Mesendoderm (in vitro differentiated cells): ENCODE data around the gene CAPN8.

Source experiments
- DNase-seq: peaks from one replicate; pipeline ENCODE4 v3.0.0; 2013
- H2AK5ac ChIP-seq: 2 replicates; pipeline ENCODE4 v1.6.1; 2013; ENCODE audit warnings: low read length, inconsistent platforms
- H2BK120ac ChIP-seq: 2 replicates; pipeline ENCODE4 v1.6.1; 2013; ENCODE audit warnings: low read depth, mild to moderate bottlenecking, low read length, moderate library complexity, mixed read lengths
- H2BK15ac ChIP-seq: replicated peaks from 2 replicates; pipeline ENCODE4 v1.6.1; 2013; ENCODE audit warnings: low read depth, mild to moderate bottlenecking, moderate library complexity
- H2BK5ac ChIP-seq: 2 replicates; pipeline ENCODE4 v1.6.1; 2013; ENCODE audit warnings: low read length, inconsistent platforms
- H3K18ac ChIP-seq: 2 replicates; pipeline ENCODE4 v1.6.1; 2013; ENCODE audit warnings: mild to moderate bottlenecking, low read length, mixed read lengths
- H3K23ac ChIP-seq: one replicate; pipeline ENCODE4 v1.6.1; 2013; ENCODE audit warnings: low read length
- H3K27ac ChIP-seq: 2 replicates; pipeline ENCODE4 v1.5.1; 2013; ENCODE audit warnings: low read depth, mild to moderate bottlenecking, inconsistent platforms, low read length, moderate library complexity
- H3K27me3 ChIP-seq: 2 replicates; pipeline ENCODE4 v1.6.1; 2013; ENCODE audit warnings: low read length, control low read depth, mild to moderate bottlenecking, inconsistent platforms; ENCODE audit not compliant: insufficient read depth, poor library complexity
- H3K36me3 ChIP-seq: 2 replicates; pipeline ENCODE4 v1.6.1; 2013; ENCODE audit warnings: low read length, inconsistent platforms; ENCODE audit not compliant: control insufficient read depth, insufficient read depth
- H3K4ac ChIP-seq: one replicate; pipeline ENCODE4 v1.6.1; 2013; ENCODE audit warnings: low read depth, mild to moderate bottlenecking, low read length, moderate library complexity
- H3K4me1 ChIP-seq: 2 replicates; pipeline ENCODE4 v1.6.1; 2013; ENCODE audit warnings: low read depth, low read length, inconsistent platforms; ENCODE audit not compliant: control insufficient read depth
- H3K4me2 ChIP-seq: 2 replicates; pipeline ENCODE4 v1.6.1; 2013; ENCODE audit warnings: low read length
- H3K4me3 ChIP-seq: 2 replicates; pipeline ENCODE4 v1.5.1; 2013; ENCODE audit warnings: mild to moderate bottlenecking, low read length
- H3K56ac ChIP-seq: one replicate; pipeline ENCODE4 v1.6.1; 2013; ENCODE audit warnings: low read length
- H3K79me1 ChIP-seq: 2 replicates; pipeline ENCODE4 v1.6.1; 2013; ENCODE audit warnings: low read length, inconsistent platforms
- H3K79me2 ChIP-seq: 2 replicates; pipeline ENCODE4 v1.6.1; 2013; ENCODE audit warnings: mild to moderate bottlenecking, low read length; ENCODE audit not compliant: control insufficient read depth, insufficient read depth
- H3K9ac ChIP-seq: 2 replicates; pipeline ENCODE4 v1.6.1; 2013; ENCODE audit warnings: low read length, inconsistent platforms
- H4K5ac ChIP-seq: one replicate; pipeline ENCODE4 v1.6.1; 2013; ENCODE audit warnings: low read length
- H4K8ac ChIP-seq: one replicate; pipeline ENCODE4 v1.6.1; 2013; ENCODE audit warnings: low read depth, mild to moderate bottlenecking, control low read depth, low read length, moderate library complexity
- WGBS: extraction: QIAGEN DNeasy Blood & Tissue Kit; methylation state at CpG from one replicate; pipeline ENCODE4 v1.1.7; 2013; ENCODE audit warnings: low lambda C conversion rate, missing lambda C conversion rate; ENCODE audit not compliant: insufficient coverage; ENCODE audit errors: extremely low coverage; 5-methylcytosine and 5-hydroxymethylcytosine counted together

CAPN8 gene

GRCh38 chr1:223695014-223695548 lies 29.6 kb upstream of the CAPN8 start:
- no peak overlapping the region for H2BK120ac ChIP-seq
- no peak for DNase-seq
- H2AK5ac ChIP-seq = no peak overlapping the region
- H3K18ac ChIP-seq = no peak overlapping the region
- no peak overlapping the region for H3K4me2 ChIP-seq
- H3K27ac ChIP-seq = no peak overlapping the region
- H3K56ac ChIP-seq = no peak overlapping the region
- no peak overlapping the region for H3K4ac ChIP-seq
- H3K79me2 ChIP-seq = no peaks in the 10 kb centered on the region
- H3K4me3 ChIP-seq = no peak overlapping the region
- no peak overlapping the region for H3K23ac ChIP-seq
- H3K4me1 ChIP-seq = no peaks in the 10 kb centered on the region
- H4K5ac ChIP-seq = no peak overlapping the region
- no peak overlapping the region for H3K9ac ChIP-seq
- H2BK15ac ChIP-seq = no peak overlapping the region
- no peak overlapping the region for H4K8ac ChIP-seq
- no peaks in the 10 kb centered on the region for H3K79me1 ChIP-seq
- WGBS = no CpG with 5 or more reads among the region's 8 CpGs
- no peak overlapping the region for H2BK5ac ChIP-seq
- H3K27me3 ChIP-seq = no peaks in the 10 kb centered on the region
- H3K36me3 ChIP-seq = no peaks in the 10 kb centered on the region

DNA sequence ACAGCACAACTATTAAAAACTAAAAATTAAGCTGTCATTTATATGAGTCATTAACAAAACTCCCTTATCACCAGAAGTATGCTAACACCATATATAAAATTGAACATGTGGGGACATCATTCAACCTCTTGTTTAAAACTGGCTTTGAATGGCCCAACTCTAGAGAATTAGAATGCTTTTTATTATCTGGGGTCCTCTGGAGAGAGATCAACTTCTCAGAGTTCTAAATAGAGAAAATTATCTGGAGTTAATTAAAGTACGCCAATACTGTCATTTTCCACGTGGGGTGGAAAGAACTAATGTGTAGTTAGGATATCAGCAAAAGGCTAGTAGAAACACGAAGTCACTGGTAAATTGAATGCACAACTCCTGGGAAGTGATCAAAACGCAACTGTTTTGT lies 25.6 kb upstream of the CAPN8 start:
- Histone ChIP-seq H3K79me1 (no peaks in the 10 kb centered on the region), H3K27ac (no peak overlapping the region), H2BK5ac (no peak overlapping the region), H3K4me1 (no peaks in the 10 kb centered on the region), H2AK5ac (no peak overlapping the region), H3K4ac (no peak overlapping the region), H3K56ac (no peak overlapping the region), H3K79me2 (no peaks in the 10 kb centered on the region), H4K5ac (no peak overlapping the region), H3K4me3 (no peak overlapping the region), H3K9ac (no peak overlapping the region), H2BK120ac (no peak overlapping the region), H3K4me2 (no peak overlapping the region), H2BK15ac (no peak overlapping the region), H3K36me3 (no peaks in the 10 kb centered on the region), H3K27me3 (no peaks in the 10 kb centered on the region), H4K8ac (no peak overlapping the region), H3K18ac (no peak overlapping the region), H3K23ac (no peak overlapping the region)
- no CpG with 5 or more reads among the region's 4 CpGs for WGBS
- DNase-seq = no peak

DNA sequence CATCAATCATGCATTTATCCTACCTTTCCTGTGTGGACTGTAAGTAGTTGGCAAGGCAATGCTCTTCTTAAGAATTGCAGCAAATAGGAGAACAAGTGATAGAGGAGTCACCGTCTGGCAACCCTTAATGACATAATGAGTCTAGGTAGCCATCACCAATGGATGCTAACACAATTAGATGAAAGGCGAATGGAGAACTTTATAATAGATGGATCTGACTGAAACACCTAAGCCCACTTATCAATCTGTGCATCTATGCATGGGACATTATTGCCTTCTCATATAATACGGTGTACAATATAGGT lies 18.9 kb upstream of the CAPN8 start:
- no peak overlapping the region for H3K4me2 ChIP-seq
- no peaks in the 10 kb centered on the region for H3K79me2 ChIP-seq
- no peak overlapping the region for H3K18ac ChIP-seq
- no peak overlapping the region for H2BK15ac ChIP-seq
- H3K79me1 ChIP-seq = no peaks in the 10 kb centered on the region
- no peak overlapping the region for H4K8ac ChIP-seq
- no peak overlapping the region for H3K23ac ChIP-seq
- H4K5ac ChIP-seq = no peak overlapping the region
- DNase-seq = no peak
- no CpG with 5 or more reads among the region's 3 CpGs for WGBS
- no peak overlapping the region for H3K4ac ChIP-seq
- H3K4me1 ChIP-seq = no peaks in the 10 kb centered on the region
- H3K27me3 ChIP-seq = no peaks in the 10 kb centered on the region
- no peak overlapping the region for H3K4me3 ChIP-seq
- no peak overlapping the region for H2BK5ac ChIP-seq
- no peak overlapping the region for H3K27ac ChIP-seq
- no peak overlapping the region for H3K56ac ChIP-seq
- H3K36me3 ChIP-seq = no peaks in the 10 kb centered on the region
- no peak overlapping the region for H2BK120ac ChIP-seq
- no peak overlapping the region for H3K9ac ChIP-seq
- no peak overlapping the region for H2AK5ac ChIP-seq

DNA sequence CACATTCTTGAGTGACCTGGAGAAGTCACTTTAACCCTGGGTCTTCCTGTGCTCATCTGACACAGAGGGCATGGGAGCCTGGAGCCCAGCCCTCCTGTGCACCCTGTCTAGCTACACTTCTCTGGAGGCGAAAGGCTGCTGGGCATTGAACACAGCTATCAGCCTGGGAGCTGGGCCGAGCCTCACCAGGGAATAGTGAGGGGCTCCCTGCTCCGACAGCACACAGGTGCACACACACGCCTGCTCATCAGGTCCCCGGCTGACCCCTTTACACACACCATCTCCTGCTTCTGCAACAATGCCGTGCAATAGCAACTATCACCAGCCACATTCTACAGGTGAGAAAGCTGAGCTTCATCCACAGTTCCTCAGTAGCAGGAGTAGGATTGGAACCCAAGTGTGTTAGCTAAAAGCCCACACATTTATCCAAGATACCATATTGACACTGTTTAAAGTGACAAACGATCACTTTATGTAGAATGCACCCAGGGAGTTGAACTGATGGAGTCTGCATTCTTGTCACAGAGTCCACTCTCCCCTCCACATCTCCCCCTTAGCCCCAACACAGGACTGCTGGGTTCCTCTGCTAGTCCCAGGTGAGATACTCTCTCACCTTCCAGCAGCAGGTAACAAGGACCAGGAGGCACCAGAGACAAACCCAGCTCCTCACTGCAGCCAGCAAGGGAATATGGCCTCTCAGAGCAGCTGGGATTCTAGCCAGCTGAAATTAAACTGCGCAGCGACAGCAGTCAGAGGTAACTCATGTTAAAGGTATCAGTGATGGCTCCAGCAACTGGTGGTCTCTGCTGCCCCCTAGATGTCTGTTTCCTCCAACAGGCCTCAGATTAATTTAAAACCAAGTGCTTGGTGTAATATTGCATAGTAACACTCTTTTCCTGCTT lies 18.3 kb upstream of the CAPN8 start:
- Histone ChIP-seq H3K23ac (no peak overlapping the region), H3K9ac (no peak overlapping the region), H3K36me3 (no peaks in the 10 kb centered on the region), H4K8ac (no peak overlapping the region), H3K27me3 (no peaks in the 10 kb centered on the region), H2BK15ac (no peak overlapping the region), H4K5ac (no peak overlapping the region), H3K18ac (no peak overlapping the region), H3K4me1 (no peaks in the 10 kb centered on the region), H3K79me2 (no peaks in the 10 kb centered on the region), H3K4me3 (no peak overlapping the region), H3K79me1 (no peaks in the 10 kb centered on the region), H3K4ac (no peak overlapping the region), H3K27ac (no peak overlapping the region), H3K56ac (no peak overlapping the region), H2BK120ac (no peak overlapping the region), H2BK5ac (no peak overlapping the region), H2AK5ac (no peak overlapping the region), H3K4me2 (no peak overlapping the region)
- DNase-seq = peak; percentile 68
- no CpG with 5 or more reads among the region's 9 CpGs for WGBS

DNA sequence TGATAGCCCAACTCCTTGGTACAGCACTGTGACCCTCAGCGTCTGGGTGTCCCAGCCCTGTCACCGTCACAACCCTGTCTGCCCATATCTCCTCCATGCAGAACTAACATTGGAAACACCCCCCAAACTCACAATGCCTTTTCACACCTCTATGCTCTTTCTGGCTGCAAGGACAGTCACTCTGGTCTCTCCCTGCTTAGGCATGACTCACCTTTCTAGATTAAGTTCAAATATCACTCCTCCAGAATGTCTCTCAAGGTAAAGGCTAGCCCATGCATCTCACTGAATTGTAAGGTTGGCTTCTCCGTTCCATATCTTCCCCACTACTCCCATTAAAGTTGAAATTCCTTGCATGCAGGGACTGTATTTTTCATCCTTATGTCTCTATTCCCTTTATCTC lies 17.0 kb upstream of the CAPN8 start:
- Histone ChIP-seq H3K23ac (no peak overlapping the region), H3K18ac (no peak overlapping the region), H3K36me3 (no peaks in the 10 kb centered on the region), H3K79me2 (no peaks in the 10 kb centered on the region), H3K56ac (no peak overlapping the region), H2AK5ac (no peak overlapping the region), H3K4me2 (no peak overlapping the region), H3K27me3 (no peaks in the 10 kb centered on the region), H3K4me3 (no peak overlapping the region), H3K4me1 (no peaks in the 10 kb centered on the region), H4K8ac (no peak overlapping the region), H2BK15ac (no peak overlapping the region), H2BK120ac (no peak overlapping the region), H3K4ac (no peak overlapping the region), H3K79me1 (no peaks in the 10 kb centered on the region), H2BK5ac (no peak overlapping the region), H3K27ac (no peak overlapping the region), H4K5ac (no peak overlapping the region), H3K9ac (no peak overlapping the region)
- DNase-seq = no peak
- no CpG with 5 or more reads among the region's 3 CpGs for WGBS

DNA sequence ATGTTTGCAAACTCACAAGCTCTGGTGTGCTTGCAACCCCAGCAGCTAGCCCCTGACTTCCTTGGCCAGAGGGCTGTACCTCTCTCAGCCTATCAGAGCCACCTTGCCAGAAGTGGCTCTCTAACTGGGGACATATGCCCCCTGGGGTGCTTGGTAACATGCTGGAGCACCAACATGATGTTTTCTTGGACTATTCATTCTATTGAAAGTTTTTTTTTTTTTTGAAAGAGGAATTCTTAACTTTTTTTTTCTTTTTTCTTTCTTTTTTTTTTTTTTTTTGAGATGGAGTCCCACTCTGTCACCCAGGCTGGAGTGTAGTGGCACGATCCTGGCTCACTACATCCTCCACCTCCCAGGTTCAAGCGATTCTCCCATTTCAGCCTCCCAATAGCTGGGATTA lies 14.7 kb upstream of the CAPN8 start:
- Histone ChIP-seq H2BK5ac (no peak overlapping the region), H3K4me2 (no peak overlapping the region), H3K4me3 (no peak overlapping the region), H2BK120ac (no peak overlapping the region), H3K27ac (no peak overlapping the region), H3K4ac (no peak overlapping the region), H3K79me1 (no peaks in the 10 kb centered on the region), H3K56ac (no peak overlapping the region), H2BK15ac (no peak overlapping the region), H3K23ac (no peak overlapping the region), H3K36me3 (no peaks in the 10 kb centered on the region), H3K27me3 (no peaks in the 10 kb centered on the region), H4K8ac (no peak overlapping the region), H3K79me2 (no peaks in the 10 kb centered on the region), H3K4me1 (no peaks in the 10 kb centered on the region), H3K18ac (no peak overlapping the region), H2AK5ac (no peak overlapping the region), H3K9ac (no peak overlapping the region), H4K5ac (no peak overlapping the region)
- no peak for DNase-seq
- WGBS = no CpG with 5 or more reads among the region's 2 CpGs
